HepG2 (cell line): Measurements from ENCODE around the gene S1PR5. TPM values are rescaled to one million over a fixed set of nuclear protein-coding genes. Genes with fewer than 3 reads are reported as not detected.

Experiments used
- CREB1 ChIP-seq, 2 experiments: fragments of 450-650 bp in 1 of 2; IDR thresholded peaks; 2 replicates each; pipeline ENCODE4 v1.6.1; 2016 to 2017; ENCODE audit warnings: control low read depth in 1 of 2, mild to moderate bottlenecking in 1 of 2, missing compliant biosample characterization in 1 of 2, missing genetic modification characterization in 1 of 2
- GZF1 ChIP-seq: sonication (generic); formaldehyde crosslinking; IDR thresholded peaks from 2 replicates; pipeline ENCODE4 v1.5.1; 2020; ENCODE audit warnings: mild to moderate bottlenecking, missing genetic modification reagents
- PAWR ChIP-seq: sonication (generic); formaldehyde crosslinking; IDR thresholded peaks from 2 replicates; pipeline ENCODE4 v1.4.0; 2020; ENCODE audit warnings: missing genetic modification reagents, mild to moderate bottlenecking, borderline replicate concordance
- RNF2 ChIP-seq: fragments of 450-650 bp; conservative IDR thresholded peaks from 2 replicates; pipeline ENCODE4 v1.6.1; 2016; ENCODE audit warnings: low read depth
- RORA ChIP-seq: sonication (generic); formaldehyde crosslinking; IDR thresholded peaks from 2 replicates; pipeline ENCODE4 v1.5.0; 2020; ENCODE audit warnings: mild to moderate bottlenecking, missing genetic modification reagents, moderate library complexity
- ZNF10 ChIP-seq: sonication (generic); formaldehyde crosslinking; IDR thresholded peaks from 2 replicates; pipeline ENCODE4 v1.4.0; 2020; ENCODE audit warnings: mild to moderate bottlenecking, low read depth, missing genetic modification reagents, borderline replicate concordance
- ZNF484 ChIP-seq: sonication (generic); formaldehyde crosslinking; IDR thresholded peaks from 2 replicates; pipeline ENCODE4 v1.5.1; 2020; ENCODE audit warnings: mild to moderate bottlenecking, low read depth, missing genetic modification reagents, borderline replicate concordance
- ZNF543 ChIP-seq: sonication (generic); formaldehyde crosslinking; IDR thresholded peaks from 2 replicates; pipeline ENCODE4 v1.4.0; 2020; ENCODE audit warnings: mild to moderate bottlenecking, missing genetic modification reagents
- ZNF678 ChIP-seq: sonication (generic); formaldehyde crosslinking; IDR thresholded peaks from 2 replicates; pipeline ENCODE4 v1.4.0; 2020; ENCODE audit warnings: mild to moderate bottlenecking, missing genetic modification reagents
- ZNF83 ChIP-seq: sonication (generic); formaldehyde crosslinking; IDR thresholded peaks from 2 replicates; pipeline ENCODE4 v1.4.0; 2020; ENCODE audit warnings: missing genetic modification reagents, mild to moderate bottlenecking, borderline replicate concordance
- polyA plus RNA-seq, 8 experiments: library from polyadenylated mRNA; depleted of rRNA in 3 of 8; stranded (reverse) in 7 of 8; unstranded in 1 of 8; fragments of >200 nt; fragmentation: Illumina TruSeq in 4 of 8; extraction: Trizol in 4 of 8; gene quantifications; 2 replicates each; pipeline versions ENCODE4 v1.2.1 to v1.2.3, GENCODE V29; 2011 to 2016; ENCODE audit warnings: low read depth in 4 of 8, missing spikeins in 1 of 8, mixed read lengths in 1 of 8; ENCODE audit not compliant: insufficient read depth in 1 of 8
- total RNA-seq, 5 experiments: library from RNA; depleted of rRNA; stranded (reverse); fragments of >200 nt; fragmentation: Illumina TruSeq; extraction: Trizol; gene quantifications; 2 replicates each; pipeline ENCODE4 v1.2.3, GENCODE V29; 2016; ENCODE audit warnings: low read depth in 1 of 5
- TF ChIP-seq, protein P1 (sequence below): sonication (generic); formaldehyde crosslinking; IDR thresholded peaks from 2 replicates; pipeline ENCODE4 v1.4.0; 2020; ENCODE audit warnings: mild to moderate bottlenecking, missing genetic modification reagents
- TF ChIP-seq, protein P2 (sequence below): sonication (generic); formaldehyde crosslinking; IDR thresholded peaks from 2 replicates; pipeline ENCODE4 v1.4.0; 2020; ENCODE audit warnings: mild to moderate bottlenecking, missing genetic modification reagents
- TF ChIP-seq, protein P3 (sequence below): sonication (generic); formaldehyde crosslinking; IDR thresholded peaks from 2 replicates; pipeline ENCODE4 v1.8.0; 2022; ENCODE audit warnings: mild to moderate bottlenecking, missing genetic modification reagents, moderate library complexity
- TF ChIP-seq, protein P4 (sequence below): sonication (generic); formaldehyde crosslinking; IDR thresholded peaks from 2 replicates; pipeline ENCODE4 v1.9.0; 2021; ENCODE audit warnings: missing genetic modification reagents, borderline replicate concordance
- TF ChIP-seq, protein P5 (sequence below): sonication (generic); formaldehyde crosslinking; IDR thresholded peaks from 2 replicates; pipeline ENCODE4 v1.4.0; 2020; ENCODE audit warnings: mild to moderate bottlenecking, low read depth, missing genetic modification reagents

Gene S1PR5
- total and polyA plus RNA-seq, 2 of the 13 experiments (the other 11 are each of a cell fraction or from before 2014, with no cell fraction given) = 0.04 TPM; not detected in 1

DNA sequence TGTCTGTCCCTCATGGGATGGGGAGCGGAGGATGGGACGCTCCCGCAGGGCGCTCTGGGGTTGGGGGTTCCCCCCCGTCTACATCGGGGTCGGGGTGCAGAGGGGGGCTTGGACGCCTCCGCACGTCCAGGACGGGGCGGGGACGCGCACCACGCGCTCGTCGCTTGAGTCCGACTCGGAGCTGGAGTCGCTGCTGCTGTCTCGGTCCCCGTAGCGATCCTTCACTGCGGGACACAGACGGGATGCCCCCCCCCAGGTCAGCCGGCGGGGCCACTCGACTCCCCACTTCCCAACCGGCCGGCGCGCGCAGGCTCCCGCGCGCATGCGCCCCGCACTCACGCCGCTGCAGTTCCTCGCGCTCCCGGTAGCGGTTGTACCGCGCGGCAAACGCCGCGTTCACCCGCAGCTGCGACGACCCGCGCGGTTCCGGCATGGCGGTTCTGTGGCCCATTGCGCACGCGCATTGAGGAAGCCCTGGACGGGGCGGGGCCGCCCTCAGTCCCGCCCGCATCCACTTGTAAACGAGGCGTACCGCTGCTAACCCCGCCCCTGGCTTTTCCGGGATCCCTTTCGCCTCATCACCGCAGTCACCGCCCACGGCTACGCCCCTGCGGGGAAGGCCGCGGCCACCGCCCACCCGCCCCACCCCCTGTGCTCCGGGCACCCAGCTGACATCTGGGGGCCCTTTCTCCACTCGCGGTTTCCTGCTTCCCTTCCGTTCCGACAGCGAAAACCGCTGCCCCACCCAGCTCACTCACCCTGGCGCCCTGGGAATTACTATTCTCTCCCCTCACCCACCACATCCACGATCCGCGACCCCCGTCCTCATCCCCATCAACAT lies 48.5 kb upstream of the S1PR5 start, which contains the start of gene KRI1 (continued):
- TF ChIP-seq, protein P1, sequence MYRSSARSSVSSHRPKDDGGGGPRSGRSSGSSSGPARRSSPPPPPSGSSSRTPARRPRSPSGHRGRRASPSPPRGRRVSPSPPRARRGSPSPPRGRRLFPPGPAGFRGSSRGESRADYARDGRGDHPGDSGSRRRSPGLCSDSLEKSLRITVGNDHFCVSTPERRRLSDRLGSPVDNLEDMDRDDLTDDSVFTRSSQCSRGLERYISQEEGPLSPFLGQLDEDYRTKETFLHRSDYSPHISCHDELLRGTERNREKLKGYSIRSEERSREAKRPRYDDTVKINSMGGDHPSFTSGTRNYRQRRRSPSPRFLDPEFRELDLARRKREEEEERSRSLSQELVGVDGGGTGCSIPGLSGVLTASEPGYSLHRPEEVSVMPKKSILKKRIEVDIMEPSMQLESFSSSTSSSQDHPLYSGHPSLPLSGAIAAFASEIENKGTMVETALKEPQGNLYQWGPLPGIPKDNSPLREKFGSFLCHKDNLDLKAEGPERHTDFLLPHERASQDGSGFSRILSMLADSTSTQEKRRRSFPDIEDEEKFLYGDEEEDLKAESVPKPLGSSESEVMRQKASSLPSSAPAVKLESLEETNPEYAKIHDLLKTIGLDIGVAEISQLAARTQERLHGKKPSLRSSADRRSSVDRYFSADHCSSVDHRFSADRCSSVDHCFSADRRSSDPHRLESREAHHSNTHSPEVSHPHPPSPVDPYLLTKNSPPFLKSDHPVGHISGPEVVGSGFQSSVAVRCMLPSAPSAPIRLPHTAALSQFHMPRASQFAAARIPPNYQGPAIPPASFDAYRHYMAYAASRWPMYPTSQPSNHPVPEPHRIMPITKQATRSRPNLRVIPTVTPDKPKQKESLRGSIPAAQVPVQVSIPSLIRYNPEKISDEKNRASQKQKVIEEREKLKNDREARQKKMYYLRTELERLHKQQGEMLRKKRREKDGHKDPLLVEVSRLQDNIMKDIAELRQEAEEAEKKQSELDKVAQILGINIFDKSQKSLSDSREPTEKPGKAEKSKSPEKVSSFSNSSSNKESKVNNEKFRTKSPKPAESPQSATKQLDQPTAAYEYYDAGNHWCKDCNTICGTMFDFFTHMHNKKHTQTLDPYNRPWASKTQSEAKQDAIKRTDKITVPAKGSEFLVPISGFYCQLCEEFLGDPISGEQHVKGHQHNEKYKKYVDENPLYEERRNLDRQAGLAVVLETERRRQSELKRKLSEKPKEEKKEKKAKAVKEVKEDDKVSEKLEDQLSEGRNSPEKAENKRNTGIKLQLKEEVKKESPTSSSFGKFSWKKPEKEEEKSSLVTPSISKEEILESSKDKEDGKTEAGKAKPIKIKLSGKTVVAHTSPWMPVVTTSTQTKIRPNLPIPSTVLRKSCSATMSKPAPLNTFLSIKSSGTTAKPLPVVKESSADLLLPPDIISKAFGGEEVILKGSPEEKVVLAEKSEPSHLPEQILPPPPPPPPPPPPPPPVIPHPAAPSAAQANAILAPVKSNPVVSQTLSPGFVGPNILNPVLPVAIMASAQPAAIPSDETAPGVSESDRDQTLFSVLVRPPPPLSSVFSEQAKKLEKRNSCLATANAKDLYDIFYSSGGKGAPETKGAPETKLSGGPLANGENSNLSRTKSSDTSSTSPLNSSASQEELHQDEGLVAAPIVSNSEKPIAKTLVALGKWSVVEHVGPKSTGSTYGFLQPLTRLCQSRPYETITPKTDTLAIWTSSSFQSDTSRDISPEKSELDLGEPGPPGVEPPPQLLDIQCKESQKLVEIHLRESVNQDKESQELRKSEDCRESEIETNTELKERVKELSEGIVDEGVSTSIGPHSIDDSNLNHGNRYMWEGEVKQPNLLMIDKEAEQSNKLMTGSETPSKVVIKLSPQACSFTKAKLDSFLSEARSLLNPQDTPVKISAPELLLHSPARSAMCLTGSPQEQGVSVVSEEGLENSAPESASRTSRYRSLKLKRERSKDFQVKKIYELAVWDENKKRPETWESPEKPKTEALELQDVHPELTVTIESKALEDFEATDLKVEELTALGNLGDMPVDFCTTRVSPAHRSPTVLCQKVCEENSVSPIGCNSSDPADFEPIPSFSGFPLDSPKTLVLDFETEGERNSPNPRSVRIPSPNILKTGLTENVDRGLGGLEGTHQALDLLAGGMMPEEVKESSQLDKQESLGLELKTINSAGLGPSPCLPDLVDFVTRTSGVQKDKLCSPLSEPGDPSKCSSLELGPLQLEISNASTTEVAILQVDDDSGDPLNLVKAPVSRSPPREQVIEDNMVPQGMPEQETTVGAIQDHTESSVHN (CRISPR knock-in tag) = peak; percentile 71
- TF ChIP-seq ZNF10 (CRISPR knock-in tag) (no peak), ZNF543 (CRISPR knock-in tag) (no peak), ZNF484 (no peak), RORA (CRISPR knock-in tag) (no peak), ZNF83 (CRISPR knock-in tag) (0 out of 2 replicates have a peak, but pooled peaks have one; percentile 35), CREB1 (IDR thresholded peaks at IDR 0.05) (no peak), CREB1 (CRISPR knock-in tag; IDR thresholded peaks at IDR 0.05) (no peak), RNF2 (peak; percentile 83), GZF1 (CRISPR knock-in tag) (no peak), ZNF678 (CRISPR knock-in tag) (peak; percentile 87; the same call in 1 of the 2 replicates), PAWR (CRISPR knock-in tag) (no peak)
- TF ChIP-seq, protein P2, sequence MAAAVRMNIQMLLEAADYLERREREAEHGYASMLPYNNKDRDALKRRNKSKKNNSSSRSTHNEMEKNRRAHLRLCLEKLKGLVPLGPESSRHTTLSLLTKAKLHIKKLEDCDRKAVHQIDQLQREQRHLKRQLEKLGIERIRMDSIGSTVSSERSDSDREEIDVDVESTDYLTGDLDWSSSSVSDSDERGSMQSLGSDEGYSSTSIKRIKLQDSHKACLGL (CRISPR knock-in tag) = peak; percentile 97
- TF ChIP-seq, protein P3, sequence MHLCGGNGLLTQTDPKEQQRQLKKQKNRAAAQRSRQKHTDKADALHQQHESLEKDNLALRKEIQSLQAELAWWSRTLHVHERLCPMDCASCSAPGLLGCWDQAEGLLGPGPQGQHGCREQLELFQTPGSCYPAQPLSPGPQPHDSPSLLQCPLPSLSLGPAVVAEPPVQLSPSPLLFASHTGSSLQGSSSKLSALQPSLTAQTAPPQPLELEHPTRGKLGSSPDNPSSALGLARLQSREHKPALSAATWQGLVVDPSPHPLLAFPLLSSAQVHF (CRISPR knock-in tag) = peak; percentile 97
- TF ChIP-seq, protein P4, sequence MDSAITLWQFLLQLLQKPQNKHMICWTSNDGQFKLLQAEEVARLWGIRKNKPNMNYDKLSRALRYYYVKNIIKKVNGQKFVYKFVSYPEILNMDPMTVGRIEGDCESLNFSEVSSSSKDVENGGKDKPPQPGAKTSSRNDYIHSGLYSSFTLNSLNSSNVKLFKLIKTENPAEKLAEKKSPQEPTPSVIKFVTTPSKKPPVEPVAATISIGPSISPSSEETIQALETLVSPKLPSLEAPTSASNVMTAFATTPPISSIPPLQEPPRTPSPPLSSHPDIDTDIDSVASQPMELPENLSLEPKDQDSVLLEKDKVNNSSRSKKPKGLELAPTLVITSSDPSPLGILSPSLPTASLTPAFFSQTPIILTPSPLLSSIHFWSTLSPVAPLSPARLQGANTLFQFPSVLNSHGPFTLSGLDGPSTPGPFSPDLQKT (CRISPR knock-in tag) = no peak
- TF ChIP-seq, protein P5, sequence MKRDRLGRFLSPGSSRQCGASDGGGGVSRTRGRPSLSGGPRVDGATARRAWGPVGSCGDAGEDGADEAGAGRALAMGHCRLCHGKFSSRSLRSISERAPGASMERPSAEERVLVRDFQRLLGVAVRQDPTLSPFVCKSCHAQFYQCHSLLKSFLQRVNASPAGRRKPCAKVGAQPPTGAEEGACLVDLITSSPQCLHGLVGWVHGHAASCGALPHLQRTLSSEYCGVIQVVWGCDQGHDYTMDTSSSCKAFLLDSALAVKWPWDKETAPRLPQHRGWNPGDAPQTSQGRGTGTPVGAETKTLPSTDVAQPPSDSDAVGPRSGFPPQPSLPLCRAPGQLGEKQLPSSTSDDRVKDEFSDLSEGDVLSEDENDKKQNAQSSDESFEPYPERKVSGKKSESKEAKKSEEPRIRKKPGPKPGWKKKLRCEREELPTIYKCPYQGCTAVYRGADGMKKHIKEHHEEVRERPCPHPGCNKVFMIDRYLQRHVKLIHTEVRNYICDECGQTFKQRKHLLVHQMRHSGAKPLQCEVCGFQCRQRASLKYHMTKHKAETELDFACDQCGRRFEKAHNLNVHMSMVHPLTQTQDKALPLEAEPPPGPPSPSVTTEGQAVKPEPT = peak; percentile 84; the same call in 1 of the 2 replicates
